Uterine smooth muscle cell (primary cell): ENCODE data around the gene NUCKS1. TPM values are rescaled to one million over a fixed set of nuclear protein-coding genes. Genes with fewer than 3 reads are reported as not detected.

Source experiments
- total RNA-seq: library from RNA; depleted of rRNA; stranded (reverse); fragments of >200 nt; gene quantifications from 2 replicates; pipeline ENCODE4 v1.2.3, GENCODE V29; 2014

Gene NUCKS1, protein sequence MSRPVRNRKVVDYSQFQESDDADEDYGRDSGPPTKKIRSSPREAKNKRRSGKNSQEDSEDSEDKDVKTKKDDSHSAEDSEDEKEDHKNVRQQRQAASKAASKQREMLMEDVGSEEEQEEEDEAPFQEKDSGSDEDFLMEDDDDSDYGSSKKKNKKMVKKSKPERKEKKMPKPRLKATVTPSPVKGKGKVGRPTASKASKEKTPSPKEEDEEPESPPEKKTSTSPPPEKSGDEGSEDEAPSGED
- total RNA-seq = 110 and 144 TPM in 2 replicates

DNA sequence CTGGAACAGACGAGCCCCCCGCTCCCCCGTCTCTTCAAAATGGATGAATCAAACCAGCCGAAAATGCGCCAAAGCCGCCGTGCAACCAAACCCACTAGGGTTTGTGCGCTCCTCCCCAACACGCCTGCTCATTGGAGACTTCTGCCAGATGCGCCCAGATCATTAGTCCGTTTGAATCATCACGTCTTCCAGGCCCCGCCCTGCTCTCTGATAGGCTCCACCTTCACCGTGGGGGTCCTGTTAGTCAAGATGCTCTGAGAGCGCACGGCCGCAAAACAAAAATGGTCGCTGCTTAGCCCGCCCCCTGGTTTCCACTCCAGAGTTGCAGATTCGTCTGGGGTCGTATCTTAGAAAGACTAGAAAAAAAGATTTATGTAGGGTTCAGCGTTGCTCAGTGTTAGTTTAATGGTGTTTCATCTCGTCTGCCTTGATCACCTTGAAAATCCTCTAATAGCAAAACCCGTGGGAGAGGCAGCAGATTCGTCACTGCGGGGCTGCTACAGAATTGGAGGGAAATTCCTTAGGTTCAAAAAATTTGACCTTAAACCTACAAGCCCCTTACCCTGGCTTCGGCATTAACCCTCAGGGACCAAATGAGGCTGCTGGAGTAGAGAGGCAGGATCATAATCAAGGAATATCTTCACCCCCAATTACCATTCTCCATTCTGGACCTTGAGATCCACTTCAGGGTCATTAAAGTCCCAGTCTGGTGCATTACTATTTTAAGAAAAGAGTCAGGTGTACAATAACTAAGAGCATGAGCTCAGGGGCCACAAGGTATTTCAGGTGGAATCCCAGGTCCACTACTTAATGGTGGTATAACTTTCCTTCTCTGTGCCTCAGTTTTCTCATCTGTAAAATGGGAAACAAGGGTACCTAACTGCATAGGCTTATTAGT, at the start of gene NUCKS1:
Gene NUCKS1 (minus strand): TSS at position 45 of the 898 bp plus-strand sequence. CDS start 209 bp downstream, outside the sequence.

DNA sequence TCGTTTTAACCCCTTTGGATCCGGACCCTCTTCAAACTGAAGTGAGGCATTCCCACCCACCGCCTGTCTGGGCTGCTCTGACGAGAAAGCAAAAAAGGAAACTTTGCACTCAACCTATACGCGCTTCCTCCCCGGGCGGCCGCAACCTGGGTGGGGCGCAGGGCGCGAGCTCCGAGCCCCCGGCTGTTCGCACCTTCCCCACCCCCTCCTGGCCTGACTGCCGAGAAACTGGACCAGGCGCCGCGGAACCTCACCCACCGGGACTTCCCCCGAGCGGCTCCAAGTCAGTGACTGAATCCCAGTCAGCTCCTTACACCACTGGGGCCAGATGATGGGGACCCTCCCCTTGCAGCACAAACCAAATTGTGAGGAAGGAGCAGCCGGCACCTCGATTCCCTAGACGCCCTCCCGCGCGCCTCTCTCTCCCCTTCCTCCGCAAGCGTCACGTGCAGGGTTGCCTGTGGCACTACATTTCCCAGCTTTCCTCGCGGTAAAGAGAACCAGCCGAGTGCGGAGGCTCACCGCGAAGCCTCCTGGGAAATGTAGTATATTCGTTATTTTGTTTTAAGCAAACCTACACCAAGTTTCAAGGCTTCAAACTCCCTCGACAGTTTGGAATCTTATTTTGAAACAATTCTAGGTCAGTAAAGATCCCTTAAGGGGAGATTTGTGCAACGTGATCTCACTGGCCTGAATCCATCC, 25.2 kb upstream of the NUCKS1 start, which contains the start of gene RAB29:
Gene RAB29 (minus strand): TSS at position 468 of the 702 bp plus-strand sequence. CDS start 526 bp downstream, outside the sequence.

DNA sequence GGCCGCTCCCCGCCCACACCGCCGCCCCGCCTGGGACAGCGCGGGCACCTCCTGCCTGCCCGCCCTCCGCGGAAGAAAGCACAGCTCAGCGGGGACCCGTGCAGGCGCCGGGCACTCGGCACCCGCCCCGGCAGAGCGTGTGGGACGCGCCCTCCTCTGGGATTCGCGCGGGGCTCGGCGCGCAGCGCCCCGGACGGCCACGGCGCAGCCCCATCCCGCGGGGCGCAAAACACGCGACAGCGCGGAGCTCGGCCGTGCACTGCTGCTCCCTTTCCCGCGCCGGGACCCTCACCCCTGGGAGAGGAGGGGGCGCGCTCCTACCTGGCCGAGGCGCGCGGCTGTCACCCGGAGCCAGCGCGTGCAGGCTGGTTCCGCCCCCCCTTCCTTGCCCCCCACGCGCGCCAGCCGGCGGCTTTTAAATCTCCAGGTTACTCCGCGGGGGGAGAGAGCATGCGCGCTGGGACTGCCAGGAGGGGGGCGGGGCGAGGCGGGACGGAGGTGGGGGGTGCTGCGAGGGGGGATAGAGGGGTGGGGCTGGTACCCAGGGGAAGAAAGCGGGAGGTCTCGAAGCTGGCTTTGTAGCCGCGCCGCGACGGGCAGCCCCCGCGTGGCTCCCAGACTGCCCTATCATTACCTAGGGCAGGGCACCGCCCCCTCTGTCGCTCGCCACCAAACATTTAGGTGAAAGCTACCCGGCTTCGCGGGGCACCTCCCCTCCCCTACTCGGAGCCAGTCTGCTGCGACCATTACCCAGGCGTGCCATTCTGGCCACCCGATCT, 69.7 kb downstream of the NUCKS1 start, which contains the start of gene SLC45A3:
Gene SLC45A3 (minus strand): TSS at position 437 of the 779 bp plus-strand sequence. CDS start 15,853 bp downstream, outside the sequence.

Other genes starting within 250 kb of the NUCKS1 start
- 0.11 and 0.62 TPM in 2 replicates for gene CDK18, start 245.5 kb downstream of the NUCKS1 start, total RNA-seq
- gene ELK4, start 118.2 kb downstream of the NUCKS1 start, total RNA-seq = 10.4 and 12.4 TPM in 2 replicates
- 1.9 and 2.0 TPM in 2 replicates for gene SLC45A3, start 69.7 kb downstream of the NUCKS1 start, total RNA-seq
- gene RAB29, start 25.3 kb upstream of the NUCKS1 start, total RNA-seq = 12.4 and 24.1 TPM in 2 replicates
- 12.5 and 25.6 TPM in 2 replicates for gene SLC41A1, start 63.0 kb upstream of the NUCKS1 start, total RNA-seq
- gene PM20D1, start 100.0 kb upstream of the NUCKS1 start, total RNA-seq = not detected in 2 replicates
- not detected in 2 replicates for gene SLC26A9, start 193.3 kb upstream of the NUCKS1 start, total RNA-seq